Measurements from ENCODE around the gene TAF3. TPM values are rescaled to one million over a fixed set of nuclear protein-coding genes. Genes with fewer than 3 reads are reported as not detected.

Gene TAF3
- total RNA-seq, 2 donors from 2014 or later = 9.7 to 14.0 TPM

GRCh38 chr10:7913126-7913872 is 95.0 kb downstream of the TAF3 start:
- no peak overlapping the region for H3K27ac Mint-ChIP-seq
- no peaks in the 10 kb centered on the region for H3K36me3 Mint-ChIP-seq (ENCODE audit: low read depth)
- ATAC-seq (replicated peaks) = no peak
- H3K4me3 Mint-ChIP-seq = no peak overlapping the region
- H3K4me1 Mint-ChIP-seq = no peaks in the 10 kb centered on the region
- H3K9me3 Mint-ChIP-seq = no peaks in the 10 kb centered on the region
- H3K27me3 Mint-ChIP-seq = no peaks in the 10 kb centered on the region

DNA sequence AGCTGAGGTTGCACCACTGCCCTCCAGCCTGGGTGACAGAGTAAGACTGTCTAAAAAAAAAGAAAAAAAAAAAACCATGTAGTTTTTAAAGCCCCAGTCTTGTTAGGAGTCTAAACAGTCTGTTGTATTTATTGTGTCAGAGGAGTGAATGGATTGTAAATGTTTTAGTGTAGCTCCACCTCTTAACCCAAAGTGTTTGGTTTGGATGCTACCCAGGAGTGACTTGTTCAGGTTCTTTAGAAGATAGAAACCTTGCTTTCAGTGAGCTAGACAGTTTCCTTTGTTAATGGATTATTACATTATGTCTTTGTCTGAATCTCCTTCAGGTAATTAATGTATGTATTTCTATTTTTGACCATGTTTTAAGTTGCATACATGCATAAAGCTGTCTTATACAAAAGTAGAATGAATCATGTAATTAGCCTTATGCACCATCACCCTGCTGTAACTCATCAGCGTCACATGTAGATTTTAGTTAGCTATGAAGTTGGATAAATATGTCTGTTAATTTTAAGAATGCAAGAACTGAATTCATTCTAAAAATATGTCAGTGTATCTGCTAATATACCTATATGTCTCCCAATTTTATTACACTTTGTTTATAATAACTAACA is 97.7 kb downstream of the TAF3 start:
- H3K36me3 Mint-ChIP-seq (ENCODE audit: low read depth) = no peaks in the 10 kb centered on the region
- no peak overlapping the region for H3K4me3 Mint-ChIP-seq
- no peak overlapping the region for H3K27ac Mint-ChIP-seq
- H3K27me3 Mint-ChIP-seq = no peaks in the 10 kb centered on the region
- no peaks in the 10 kb centered on the region for H3K4me1 Mint-ChIP-seq
- no peak for ATAC-seq (replicated peaks)
- H3K9me3 Mint-ChIP-seq = no peaks in the 10 kb centered on the region

DNA sequence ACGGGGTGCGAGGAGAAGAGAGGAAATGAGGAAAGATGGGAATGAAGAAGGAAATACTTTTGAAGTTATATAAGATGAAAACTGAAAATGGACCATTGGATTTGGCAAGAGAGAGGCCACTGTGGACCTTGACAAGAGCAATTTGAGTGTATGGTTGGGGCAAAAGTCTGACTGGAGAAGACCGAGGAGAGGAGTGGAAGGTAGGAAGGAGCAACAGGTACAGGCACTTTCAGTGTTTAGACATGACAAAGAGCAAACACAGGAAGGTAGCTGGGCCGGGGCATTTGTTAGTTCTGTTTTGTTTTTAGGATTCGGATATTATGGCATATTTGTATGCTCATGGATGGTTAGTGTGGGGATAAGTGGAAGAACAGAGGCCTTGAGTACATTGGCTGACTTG is 99.4 kb downstream of the TAF3 start:
- no peaks in the 10 kb centered on the region for H3K4me1 Mint-ChIP-seq

DNA sequence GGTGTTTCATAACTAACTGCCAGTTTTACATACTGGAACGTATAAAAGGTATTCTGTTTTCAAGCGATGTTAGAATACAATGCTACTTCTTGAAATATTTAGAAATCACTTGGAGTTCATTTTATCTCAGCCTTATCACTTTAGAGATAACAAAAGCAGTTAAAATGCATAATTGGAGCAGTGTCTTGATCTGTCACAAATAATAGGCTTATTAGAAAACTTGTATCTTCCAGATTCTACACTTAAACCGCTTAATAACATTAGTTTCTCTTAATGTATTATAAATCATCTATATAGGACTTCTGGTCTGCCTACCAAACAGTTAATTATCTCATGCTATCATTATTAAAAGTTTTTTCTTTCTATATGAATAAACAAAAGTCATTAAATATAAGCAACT is 104.4 kb downstream of the TAF3 start:
- no peak for ATAC-seq (replicated peaks)
- Mint-ChIP-seq H3K36me3 (ENCODE audit: low read depth) (no peaks in the 10 kb centered on the region), H3K9me3 (no peaks in the 10 kb centered on the region), H3K27ac (no peak overlapping the region), H3K27me3 (no peaks in the 10 kb centered on the region), H3K4me3 (no peak overlapping the region), H3K4me1 (peaks cover 4% of the 10 kb centered on the region)

More for the DNA sequence above, 99.4 kb downstream of the TAF3 start:
- no peaks in the 10 kb centered on the region for H3K9me3 Mint-ChIP-seq
- no peak for ATAC-seq (replicated peaks)
- no peaks in the 10 kb centered on the region for H3K27me3 Mint-ChIP-seq
- H3K4me3 Mint-ChIP-seq = no peak overlapping the region
- no peak overlapping the region for H3K27ac Mint-ChIP-seq
- H3K36me3 Mint-ChIP-seq (ENCODE audit: low read depth) = no peaks in the 10 kb centered on the region

DNA sequence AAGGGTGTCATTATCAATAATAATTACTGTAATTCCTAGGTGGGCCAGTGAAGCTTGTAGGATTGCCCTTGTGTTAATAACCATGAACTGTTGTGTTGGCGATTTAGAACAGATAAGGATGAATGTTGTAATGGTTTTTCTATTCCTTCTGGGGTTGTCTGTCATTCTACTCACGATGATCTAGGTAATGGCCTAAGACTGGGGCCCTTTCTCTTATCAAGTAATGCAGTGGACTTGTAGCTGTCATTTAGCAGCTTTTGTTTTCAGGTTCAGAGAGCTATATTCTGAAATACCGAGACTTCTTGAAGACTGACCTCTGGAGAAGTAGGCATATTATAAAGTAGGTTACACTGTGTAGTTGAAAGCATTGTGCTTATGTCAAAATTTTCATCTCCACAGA is 110.2 kb downstream of the TAF3 start:
- H3K27ac Mint-ChIP-seq = no peak overlapping the region
- H3K27me3 Mint-ChIP-seq = no peaks in the 10 kb centered on the region
- no peaks in the 10 kb centered on the region for H3K9me3 Mint-ChIP-seq
- H3K4me1 Mint-ChIP-seq = peaks cover 4% of the 10 kb centered on the region
- no peak overlapping the region for H3K4me3 Mint-ChIP-seq
- no peaks in the 10 kb centered on the region for H3K36me3 Mint-ChIP-seq (ENCODE audit: low read depth)
- ATAC-seq (replicated peaks) = no peak

- peaks cover 5% of the 10 kb centered on the region for H3K4me1 Mint-ChIP-seq
- H3K4me3 Mint-ChIP-seq = no peak overlapping the region
- ATAC-seq (replicated peaks) = no peak
- H3K9me3 Mint-ChIP-seq = peaks cover 4% of the 10 kb centered on the region
- no peaks in the 10 kb centered on the region for H3K36me3 Mint-ChIP-seq (ENCODE audit: low read depth)
- no peak overlapping the region for H3K27ac Mint-ChIP-seq
- H3K27me3 Mint-ChIP-seq = no peaks in the 10 kb centered on the region
Measured at GRCh38 chr10:7932301-7933036, 114.2 kb downstream of the TAF3 start.

GRCh38 chr10:7933262-7933661 is 115.0 kb downstream of the TAF3 start:
- Mint-ChIP-seq H3K27me3 (no peaks in the 10 kb centered on the region), H3K4me1 (peaks cover 8% of the 10 kb centered on the region), H3K4me3 (no peak overlapping the region), H3K36me3 (ENCODE audit: low read depth) (peaks cover 2% of the 10 kb centered on the region), H3K9me3 (peaks cover 9% of the 10 kb centered on the region), H3K27ac (no peak overlapping the region)
- ATAC-seq (replicated peaks) = no peak

- peaks cover 6% of the 10 kb centered on the region for H3K36me3 Mint-ChIP-seq (ENCODE audit: low read depth)
- H3K4me1 Mint-ChIP-seq = peaks cover 13% of the 10 kb centered on the region
- peaks cover 14% of the 10 kb centered on the region for H3K9me3 Mint-ChIP-seq
- no peak for ATAC-seq (replicated peaks)
- no peak overlapping the region for H3K27ac Mint-ChIP-seq
- H3K27me3 Mint-ChIP-seq = no peaks in the 10 kb centered on the region
- no peak overlapping the region for H3K4me3 Mint-ChIP-seq
Measured at GRCh38 chr10:7933757-7934156, 115.5 kb downstream of the TAF3 start.

DNA sequence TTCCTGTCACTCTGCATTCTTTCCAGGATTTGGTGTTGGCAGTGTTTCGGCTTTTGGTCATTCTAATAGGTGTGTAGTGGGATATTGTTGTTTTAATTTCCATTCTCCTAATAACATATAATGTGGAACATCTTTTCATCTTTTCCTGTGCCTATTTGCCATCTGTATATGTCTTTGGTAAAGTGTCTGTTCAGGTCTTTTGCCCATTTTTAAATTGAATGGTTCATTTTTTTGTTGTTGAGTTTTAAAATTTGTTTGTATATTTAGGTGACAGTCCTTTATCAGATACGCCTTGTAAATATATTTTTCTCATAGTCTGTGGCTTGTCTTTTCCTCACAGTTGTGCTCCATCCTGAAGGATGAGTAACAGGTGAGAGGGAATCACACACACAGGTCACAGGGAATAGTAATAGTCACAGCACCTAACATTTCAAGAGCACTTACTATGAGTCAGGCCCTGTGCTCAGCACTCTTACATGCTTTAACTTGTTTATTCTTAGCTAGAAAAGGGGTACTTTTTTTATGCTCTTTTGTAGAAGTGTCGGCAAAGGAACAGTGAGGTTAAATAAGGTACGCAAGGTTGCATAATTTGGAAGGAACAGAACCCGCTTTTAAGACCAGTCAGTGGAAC is 119.1 kb downstream of the TAF3 start:
- peaks cover 20% of the 10 kb centered on the region for H3K4me1 Mint-ChIP-seq
- peaks cover 6% of the 10 kb centered on the region for H3K36me3 Mint-ChIP-seq (ENCODE audit: low read depth)
- ATAC-seq (replicated peaks) = no peak
- H3K4me3 Mint-ChIP-seq = no peak overlapping the region
- no peak overlapping the region for H3K27ac Mint-ChIP-seq
- no peaks in the 10 kb centered on the region for H3K27me3 Mint-ChIP-seq
- peaks cover 15% of the 10 kb centered on the region for H3K9me3 Mint-ChIP-seq

- ATAC-seq (replicated peaks) = no peak
- Mint-ChIP-seq H3K4me3 (no peak overlapping the region), H3K9me3 (peaks cover 15% of the 10 kb centered on the region), H3K27me3 (no peaks in the 10 kb centered on the region), H3K27ac (no peak overlapping the region), H3K36me3 (ENCODE audit: low read depth) (peaks cover 20% of the 10 kb centered on the region), H3K4me1 (peaks cover 30% of the 10 kb centered on the region)
Measured at GRCh38 chr10:7941576-7941975, 123.3 kb downstream of the TAF3 start.

DNA sequence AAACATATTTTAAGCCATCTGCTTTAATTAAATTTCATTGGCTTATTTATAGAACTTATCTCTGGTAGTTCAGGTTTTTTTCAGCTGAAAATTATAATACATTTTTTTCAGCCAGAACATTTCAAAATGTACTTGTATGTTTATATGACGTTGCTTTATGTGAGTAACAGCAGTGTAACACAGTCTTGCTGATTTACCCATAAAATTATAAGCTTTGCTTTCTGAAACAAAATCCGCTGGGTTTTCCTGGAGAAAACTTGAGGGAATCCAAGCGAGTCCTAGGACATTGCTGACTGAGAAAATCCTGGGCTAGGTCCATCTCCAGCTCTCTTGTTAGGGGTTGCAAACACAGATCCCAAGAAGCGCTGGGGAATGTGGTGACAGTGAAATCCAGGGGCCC is 124.0 kb downstream of the TAF3 start:
- no peaks in the 10 kb centered on the region for H3K27me3 Mint-ChIP-seq
- no peak overlapping the region for H3K4me3 Mint-ChIP-seq
- no peak for ATAC-seq (replicated peaks)
- H3K4me1 Mint-ChIP-seq = peaks cover 25% of the 10 kb centered on the region
- peaks cover 10% of the 10 kb centered on the region for H3K9me3 Mint-ChIP-seq
- H3K27ac Mint-ChIP-seq = no peak overlapping the region
- H3K36me3 Mint-ChIP-seq (ENCODE audit: low read depth) = peaks cover 20% of the 10 kb centered on the region

- H3K27me3 Mint-ChIP-seq = no peaks in the 10 kb centered on the region
- ATAC-seq (replicated peaks) = no peak
- peaks cover 25% of the 10 kb centered on the region for H3K4me1 Mint-ChIP-seq
- H3K4me3 Mint-ChIP-seq = no peak overlapping the region
- H3K9me3 Mint-ChIP-seq = peaks cover 7% of the 10 kb centered on the region
- peaks cover 20% of the 10 kb centered on the region for H3K36me3 Mint-ChIP-seq (ENCODE audit: low read depth)
- no peak overlapping the region for H3K27ac Mint-ChIP-seq
Measured at GRCh38 chr10:7942859-7943258, 124.6 kb downstream of the TAF3 start.

DNA sequence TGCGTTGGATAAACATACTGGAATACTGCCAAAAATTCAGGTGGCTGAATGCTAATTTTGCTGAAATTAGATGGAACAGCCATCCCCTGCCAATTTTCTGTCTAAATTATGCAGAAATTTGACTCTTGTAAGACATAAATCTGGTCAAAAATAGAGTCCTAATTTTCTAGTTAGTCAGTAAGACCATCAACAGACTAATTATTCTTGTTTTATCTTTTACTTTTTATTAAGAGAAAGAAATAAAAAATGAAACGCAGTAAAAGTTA is 125.8 kb downstream of the TAF3 start:
- Mint-ChIP-seq H3K27me3 (no peaks in the 10 kb centered on the region), H3K4me3 (no peak overlapping the region), H3K27ac (no peak overlapping the region), H3K36me3 (ENCODE audit: low read depth) (peaks cover 14% of the 10 kb centered on the region), H3K4me1 (peaks cover 16% of the 10 kb centered on the region), H3K9me3 (no peaks in the 10 kb centered on the region)
- no peak for ATAC-seq (replicated peaks)

DNA sequence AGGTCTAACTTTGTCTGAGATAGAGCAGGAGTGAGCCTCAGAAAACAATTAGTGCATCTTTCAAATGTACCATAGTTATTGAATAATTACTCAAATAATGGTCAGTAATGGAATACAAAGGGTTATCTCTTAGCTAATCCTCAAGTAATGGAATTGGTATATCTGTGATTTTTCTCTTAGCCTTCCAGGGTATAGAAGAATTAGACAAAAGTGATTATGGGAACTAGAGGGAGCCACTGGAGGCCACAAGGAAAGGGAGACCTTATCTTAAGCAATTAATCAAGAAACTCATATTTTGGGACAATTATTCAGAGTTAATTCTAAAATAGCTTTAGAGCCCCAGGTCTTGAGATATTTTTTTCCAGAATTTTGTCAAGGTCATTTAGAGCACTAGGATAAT is 126.2 kb downstream of the TAF3 start:
- Mint-ChIP-seq H3K4me1 (peaks cover 16% of the 10 kb centered on the region), H3K9me3 (no peaks in the 10 kb centered on the region), H3K27ac (no peak overlapping the region)

GRCh38 chr10:7945034-7945433 is 126.7 kb downstream of the TAF3 start:
- Mint-ChIP-seq H3K36me3 (ENCODE audit: low read depth) (peaks cover 14% of the 10 kb centered on the region), H3K4me1 (peaks cover 18% of the 10 kb centered on the region), H3K9me3 (no peaks in the 10 kb centered on the region), H3K27ac (no peak overlapping the region), H3K4me3 (no peak overlapping the region), H3K27me3 (no peaks in the 10 kb centered on the region)
- no peak for ATAC-seq (replicated peaks)

More for the DNA sequence above, 126.2 kb downstream of the TAF3 start:
- H3K4me3 Mint-ChIP-seq = no peak overlapping the region
- H3K27me3 Mint-ChIP-seq = no peaks in the 10 kb centered on the region
- peaks cover 14% of the 10 kb centered on the region for H3K36me3 Mint-ChIP-seq (ENCODE audit: low read depth)
- no peak for ATAC-seq (replicated peaks)
